ENCODE data around the gene ZXDC.

- no peak for TF ChIP-seq EZH2 (IDR thresholded peaks at IDR 0.05; ENCODE audit: borderline replicate concordance, low read depth, low read length, severe bottlenecking)
- TF ChIP-seq CTCF (IDR thresholded peaks at IDR 0.05; ENCODE audit: extremely low read depth in 1 of 2, insufficient read depth in 1 of 2, low read depth in 1 of 2, low read length in 2 of 2), result no peak
- no peak for TF ChIP-seq POLR2A (IDR thresholded peaks at IDR 0.05; ENCODE audit: low read depth, low read length)
- no peak for TF ChIP-seq MAX (IDR thresholded peaks at IDR 0.05; ENCODE audit: insufficient read depth, insufficient read length)
- TF ChIP-seq POLR2AphosphoS5 (IDR thresholded peaks at IDR 0.05; ENCODE audit: insufficient read depth, low read depth, low read length), result no peak
- no peak for TF ChIP-seq JUN (IDR thresholded peaks at IDR 0.05; ENCODE audit: borderline replicate concordance, insufficient read depth, insufficient read length, low read depth)
- no peak for TF ChIP-seq MYC (IDR thresholded peaks at IDR 0.05; ENCODE audit: low read depth, low read length)
These were observed 10.3 kb upstream of the ZXDC start for GRCh38 chr3:126485956-126486355.

Measured in endothelial cell of umbilical vein (primary cell).